ENCODE results near the gene ATP6V0C.

The ATP6V0C gene

DNA sequence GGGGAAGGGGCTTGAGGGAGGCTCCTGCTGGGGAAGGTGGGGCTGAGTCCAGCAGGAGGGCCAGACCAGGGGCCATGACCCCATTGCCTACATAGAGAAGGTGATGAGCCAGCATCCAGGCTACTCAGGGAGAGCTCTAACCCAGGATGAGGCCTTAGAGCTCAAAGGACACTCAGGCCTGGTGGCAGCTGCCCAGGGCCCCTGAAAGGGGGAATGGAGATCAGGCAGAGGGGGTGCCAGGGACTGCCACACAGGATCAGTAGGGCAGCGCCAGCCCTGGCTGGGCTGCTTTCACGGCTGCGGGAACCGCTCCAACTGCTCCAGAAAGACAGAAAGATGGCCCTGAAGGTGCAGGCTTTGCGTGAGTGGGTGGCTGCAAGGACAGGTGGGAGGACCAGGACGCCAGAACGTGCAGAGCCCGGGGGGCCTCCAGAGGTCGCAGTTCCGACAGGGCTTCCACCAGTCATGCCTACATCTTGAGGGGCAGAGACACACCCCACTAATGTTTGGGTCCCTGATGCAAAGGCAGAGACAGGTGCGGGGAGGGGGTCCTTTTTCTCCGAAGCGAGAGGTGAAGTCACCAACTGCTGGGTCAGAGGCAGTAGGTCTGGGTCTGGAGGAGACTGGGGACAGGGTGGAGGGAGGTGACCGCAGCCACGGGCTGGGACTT, 882 bp upstream of the ATP6V0C start:
- peak; percentile 40 for DNase-seq

DNA sequence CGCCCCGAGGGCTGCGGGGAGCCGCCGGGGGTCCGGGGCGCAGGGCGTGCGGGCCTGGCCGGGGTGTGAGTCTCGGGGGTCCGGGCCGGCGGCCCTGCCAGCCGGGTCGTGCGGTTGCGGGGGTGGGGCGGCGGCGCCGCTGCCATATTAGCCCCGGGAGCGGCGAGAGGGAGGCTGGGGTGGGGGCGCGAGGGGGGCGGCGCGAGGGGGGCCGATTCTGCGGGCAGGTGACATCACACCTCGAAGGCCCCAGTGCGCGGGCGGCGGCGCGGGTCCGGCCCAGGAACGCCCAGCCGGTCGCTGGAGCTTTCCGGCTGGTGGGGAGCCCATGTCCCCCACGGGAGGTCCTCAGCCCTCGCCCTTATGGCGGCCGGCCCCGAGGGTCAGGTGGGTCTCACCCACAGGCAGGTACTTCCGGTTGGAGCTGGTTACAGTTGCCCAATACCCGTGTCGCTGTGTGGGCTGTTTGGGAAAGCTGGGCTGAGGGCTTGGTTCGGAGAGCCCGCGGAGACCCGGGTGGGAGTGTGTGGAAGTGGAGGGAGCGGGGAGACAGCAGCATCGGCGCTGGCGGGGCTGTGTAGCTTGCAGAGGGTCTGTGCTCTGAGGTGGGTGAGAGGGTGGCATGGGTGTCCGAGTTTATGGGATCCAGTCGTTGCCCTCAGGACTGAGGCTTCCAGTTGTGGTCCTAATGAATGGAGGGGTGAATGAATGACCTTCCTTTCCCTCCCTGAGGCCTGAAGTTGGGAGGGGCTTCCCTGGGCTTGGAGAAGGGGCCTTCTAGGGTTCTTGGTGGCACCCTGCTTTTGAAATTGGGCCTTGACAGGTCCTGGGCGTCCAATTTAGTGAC, 804 bp downstream of the ATP6V0C start:
- DNase-seq: peak; percentile 60

DNA sequence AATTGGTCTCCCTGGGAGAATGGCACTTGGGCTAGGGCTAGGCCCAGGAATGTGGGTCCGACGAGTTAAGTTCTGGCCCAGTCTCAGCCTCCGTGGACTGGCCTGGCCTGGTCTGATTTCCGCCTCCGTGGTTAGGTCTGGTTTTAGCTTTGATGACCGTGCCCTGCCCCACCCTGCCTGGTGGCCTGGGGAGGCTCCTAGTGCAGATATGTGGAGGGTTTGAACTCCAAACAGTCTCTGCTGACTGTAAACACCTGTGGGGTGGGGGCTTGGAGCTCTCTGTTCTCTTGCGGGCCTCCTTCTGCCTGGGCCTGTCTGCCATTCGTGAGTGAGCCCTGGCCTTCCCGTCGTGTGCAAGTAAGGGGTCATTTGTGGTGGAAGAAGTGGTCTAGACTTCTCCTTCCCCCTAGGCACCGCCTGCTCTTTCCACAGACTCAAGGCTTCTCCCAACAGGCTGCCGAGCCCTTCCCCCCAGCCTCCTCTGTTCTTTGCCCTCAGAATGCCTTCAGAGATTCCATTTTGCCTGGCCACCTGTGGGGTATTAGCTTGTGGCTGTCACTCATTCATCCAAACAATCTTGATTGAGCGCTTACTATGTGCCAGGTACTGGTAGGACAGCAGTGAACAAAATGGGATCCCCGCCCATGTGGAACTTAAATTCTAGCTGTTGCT, 1.6 kb downstream of the ATP6V0C start:
- peak; percentile 51 for DNase-seq

DNA sequence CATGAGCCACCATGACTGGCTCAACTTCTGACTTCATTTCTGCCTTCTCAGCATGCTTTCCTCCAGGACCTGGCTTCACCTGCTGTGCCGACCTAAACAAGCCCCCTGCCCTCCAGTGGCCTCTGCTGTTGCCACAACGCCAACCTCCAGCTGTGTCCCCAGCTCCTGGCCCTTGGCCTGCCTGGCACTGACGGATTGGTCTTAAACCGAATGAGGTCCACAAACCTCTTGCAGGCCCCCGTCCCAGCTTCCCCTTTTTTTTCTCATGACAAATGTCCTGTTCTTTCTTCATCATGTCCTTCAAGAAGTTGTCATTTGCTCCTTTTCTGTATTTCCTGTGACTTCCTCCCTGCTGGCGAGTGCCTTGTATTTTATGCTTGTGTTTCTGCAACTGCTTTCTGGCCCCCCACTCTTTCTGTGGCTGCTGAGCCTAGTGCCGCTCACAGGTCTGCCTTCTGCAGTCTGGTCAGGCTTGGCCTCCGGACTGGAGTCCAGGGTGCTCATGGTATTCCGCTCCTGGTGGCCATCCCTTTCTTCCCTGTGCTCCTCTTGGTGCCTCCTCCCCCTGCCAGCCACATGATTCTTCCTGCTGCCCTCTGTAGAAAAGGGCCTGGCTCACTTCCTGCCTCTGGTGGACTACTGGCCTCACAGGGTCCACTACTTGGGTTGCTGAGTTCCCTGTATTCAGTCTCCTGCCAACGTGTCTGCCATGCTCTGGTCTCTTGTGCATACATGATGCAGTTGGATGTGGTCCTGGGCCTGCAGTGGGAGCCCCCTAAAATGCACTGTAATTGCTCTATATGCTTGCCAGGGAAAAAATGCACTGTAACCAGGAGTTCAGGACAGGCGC, 2.9 kb downstream of the ATP6V0C start:
- DNase-seq: peak; percentile 37

DNA sequence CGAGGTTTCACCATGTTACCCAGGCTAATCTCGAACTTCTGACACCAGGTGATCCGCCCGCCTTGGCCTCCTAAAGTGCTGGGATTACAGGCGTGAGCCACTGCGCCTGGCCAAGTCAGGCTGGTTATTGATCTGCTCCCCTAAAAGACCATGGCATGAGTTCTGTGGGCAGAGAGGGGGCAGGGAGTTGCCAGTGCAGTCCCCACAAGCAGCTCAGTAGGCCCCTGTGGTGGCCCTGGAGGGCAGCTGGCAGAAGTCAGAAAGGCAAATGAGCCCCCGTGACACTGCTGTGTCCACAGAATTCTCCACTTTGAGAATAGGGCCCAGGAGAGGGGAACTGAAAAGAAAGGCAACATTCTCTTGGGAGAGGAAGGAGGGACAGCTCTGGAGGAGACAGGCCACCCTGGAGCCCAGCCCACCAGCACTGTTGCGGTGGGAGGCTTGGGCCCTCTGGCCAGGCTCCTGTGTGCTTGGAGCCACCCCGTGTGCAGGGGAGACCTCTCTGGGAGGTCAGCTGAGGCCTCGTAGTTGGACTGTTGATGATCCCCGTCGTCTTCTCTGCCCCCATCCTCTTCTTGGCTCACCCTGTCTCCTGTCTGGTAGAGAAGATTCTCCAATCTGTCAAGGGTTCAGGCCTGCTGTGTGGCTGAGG, 4.3 kb downstream of the ATP6V0C start:
- no peak for DNase-seq

DNA sequence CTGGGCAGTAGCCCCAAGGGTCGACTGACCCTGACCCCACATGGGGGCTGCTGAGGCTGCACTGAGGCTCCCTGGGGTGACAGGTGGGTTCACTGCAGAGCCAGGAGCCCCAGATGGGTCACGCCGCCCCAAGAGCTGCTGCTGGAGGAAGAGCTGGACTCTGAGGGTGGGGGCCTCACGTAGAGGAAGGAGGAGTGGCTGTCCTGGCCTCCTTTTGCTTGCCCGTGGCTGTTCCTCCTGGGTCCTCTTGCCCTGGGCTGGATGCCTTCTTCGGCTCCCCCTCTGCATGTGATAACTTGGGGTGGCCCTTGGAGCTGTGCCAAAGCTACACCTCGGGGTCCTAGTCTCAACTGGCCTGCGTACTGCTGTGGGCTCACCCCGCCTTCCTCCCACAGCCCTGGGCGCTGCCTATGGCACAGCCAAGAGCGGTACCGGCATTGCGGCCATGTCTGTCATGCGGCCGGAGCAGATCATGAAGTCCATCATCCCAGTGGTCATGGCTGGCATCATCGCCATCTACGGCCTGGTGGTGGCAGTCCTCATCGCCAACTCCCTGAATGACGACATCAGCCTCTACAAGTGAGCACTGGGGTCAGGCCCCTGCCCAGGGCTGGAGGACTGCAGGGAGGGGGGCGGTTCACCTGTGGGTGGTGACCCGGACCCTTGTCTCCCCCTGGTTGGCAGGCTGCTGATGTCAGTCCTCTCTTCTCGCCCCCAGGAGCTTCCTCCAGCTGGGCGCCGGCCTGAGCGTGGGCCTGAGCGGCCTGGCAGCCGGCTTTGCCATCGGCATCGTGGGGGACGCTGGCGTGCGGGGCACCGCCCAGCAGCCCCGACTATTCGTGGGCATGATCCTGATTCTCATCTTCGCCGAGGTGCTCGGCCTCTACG, 5.3 kb downstream of the ATP6V0C start:
- DNase-seq: peak; percentile 54

DNA sequence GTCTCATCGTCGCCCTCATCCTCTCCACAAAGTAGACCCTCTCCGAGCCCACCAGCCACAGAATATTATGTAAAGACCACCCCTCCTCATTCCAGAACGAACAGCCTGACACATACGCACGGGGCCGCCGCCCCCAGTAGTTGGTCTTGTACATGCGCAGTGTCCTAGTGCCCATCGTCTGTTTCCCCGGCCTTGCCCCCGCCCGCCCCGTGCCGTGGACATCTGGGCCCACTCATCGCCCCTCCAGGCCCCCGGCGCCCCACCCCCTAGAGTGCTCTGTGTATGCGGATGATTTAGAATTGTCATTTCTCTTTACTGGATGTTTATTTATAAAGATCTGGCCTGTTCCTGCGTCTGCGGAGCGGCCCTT, 5.9 kb downstream of the ATP6V0C start:
- no peak for DNase-seq

DNA sequence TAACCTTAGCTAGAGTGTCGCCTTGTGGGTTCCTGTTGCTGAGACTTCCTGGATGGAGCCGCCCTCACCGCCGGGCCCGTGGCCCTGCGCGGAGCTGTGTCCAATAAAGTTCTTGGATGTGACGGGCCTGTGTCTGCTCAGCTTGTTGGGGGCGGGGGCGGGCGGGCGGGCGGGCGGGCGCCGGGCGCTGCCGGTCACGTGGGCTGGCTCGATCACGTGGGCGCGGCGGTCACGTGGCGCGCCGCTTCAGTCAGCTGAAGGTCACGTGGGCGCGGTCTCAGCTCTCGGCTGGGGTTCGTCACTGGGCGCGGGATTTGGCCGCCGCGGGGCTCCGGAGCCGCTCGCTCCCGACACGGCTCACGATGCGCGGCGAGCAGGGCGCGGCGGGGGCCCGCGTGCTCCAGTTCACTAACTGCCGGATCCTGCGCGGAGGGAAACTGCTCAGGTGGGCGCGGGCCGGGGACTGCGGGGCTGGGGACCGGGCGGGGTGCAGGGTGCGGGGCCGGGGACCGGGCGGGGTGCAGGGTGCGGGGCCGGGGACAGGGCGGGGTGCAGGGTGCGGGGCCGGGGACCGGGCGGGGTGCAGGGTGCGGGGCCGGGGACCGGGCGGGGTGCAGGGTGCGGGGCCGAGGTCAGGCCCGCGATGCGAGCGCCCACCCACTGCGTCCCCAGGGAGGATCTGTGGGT, 6.5 kb downstream of the ATP6V0C start, which contains the start of gene AMDHD2:
Gene AMDHD2, plus strand, starts transcription at position 275 of the 687 bp plus-strand sequence. Its CDS starts 88 bp downstream, at position 363.
- DNase-seq: peak; percentile 94

DNA sequence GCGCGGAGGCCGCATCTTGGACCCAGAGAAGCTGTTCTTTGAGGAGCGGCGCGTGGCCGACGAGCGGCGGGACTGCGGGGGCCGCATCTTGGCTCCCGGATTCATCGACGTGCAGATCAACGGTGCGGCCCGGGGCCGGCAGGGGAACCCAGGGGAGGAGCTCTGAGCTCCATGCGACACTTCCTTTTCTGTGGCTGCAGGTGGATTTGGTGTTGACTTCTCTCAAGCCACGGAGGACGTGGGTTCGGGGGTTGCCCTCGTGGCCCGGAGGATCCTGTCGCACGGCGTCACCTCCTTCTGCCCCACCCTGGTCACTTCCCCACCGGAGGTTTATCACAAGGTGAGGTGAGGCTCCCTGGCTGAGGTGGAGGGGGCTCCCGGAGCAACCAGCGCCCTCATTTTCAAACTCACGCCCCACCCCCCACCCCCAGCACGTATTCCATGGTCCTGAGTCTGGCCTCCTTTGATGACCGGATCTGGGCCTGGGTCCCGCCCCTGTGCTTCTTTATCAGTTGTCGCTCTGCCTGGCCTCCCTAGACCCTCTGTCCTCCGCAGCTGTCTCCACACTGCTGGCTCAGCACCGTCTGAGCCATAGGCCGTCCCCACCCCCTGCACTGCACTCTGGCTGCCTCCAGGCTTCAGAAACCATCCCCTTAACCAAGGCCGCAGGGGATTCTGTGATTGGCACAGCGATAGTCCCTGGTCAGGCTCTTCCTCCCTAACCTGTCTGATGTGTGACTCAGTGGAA, 7.2 kb downstream of the ATP6V0C start:
- DNase-seq: peak; percentile 46

DNA sequence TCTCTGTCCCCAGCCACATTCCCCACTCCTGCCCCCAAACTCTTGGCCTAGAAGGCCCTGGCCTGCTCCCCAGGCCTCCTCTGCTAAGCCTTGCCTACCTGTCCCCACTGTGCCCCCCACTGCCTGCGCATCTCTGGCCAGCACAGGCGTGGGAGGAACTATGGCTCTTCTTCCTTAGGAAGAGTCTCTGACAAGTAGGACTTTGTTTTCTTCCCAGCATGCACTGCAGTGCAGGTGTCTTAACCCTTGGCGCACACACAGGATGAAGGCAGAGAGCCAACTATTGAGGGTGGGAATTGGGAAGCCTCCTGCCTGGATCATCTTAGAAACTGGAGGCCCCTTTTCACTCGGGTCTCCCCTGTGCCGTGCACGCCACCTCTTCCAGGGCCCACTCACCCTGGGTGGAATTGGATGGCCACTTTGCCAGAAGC, 10.1 kb downstream of the ATP6V0C start:
- peak; percentile 18 for DNase-seq

DNA sequence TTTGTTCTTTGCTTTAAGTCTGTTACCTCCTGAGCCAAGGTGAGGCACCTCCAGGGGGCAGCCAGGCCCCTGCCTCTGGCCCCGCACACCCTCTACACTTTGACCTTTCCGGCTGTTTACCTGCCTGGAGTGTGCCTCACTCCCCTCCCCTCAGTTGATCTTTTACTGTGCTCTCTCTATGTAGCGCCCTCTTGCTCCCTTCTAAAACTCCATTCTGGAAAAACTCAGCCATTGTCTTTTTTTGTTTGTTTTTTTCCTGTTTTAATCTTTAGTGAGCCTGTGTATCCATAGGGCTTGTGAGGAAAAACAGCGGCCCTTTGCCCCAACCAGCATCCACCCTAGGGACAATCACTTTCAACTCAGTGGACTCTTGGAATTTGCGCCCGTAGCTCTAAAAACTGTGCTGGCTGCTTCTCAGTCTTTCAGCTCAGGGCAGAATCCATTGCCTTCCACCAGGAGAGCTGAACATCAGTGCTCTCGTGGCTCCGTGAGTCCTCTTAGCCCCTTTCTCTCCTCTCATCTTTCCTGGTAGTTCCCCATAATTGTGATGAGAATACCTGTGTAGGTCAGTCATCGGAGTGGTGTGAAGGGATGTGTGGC, 10.7 kb downstream of the ATP6V0C start:
- DNase-seq: no peak

DNA sequence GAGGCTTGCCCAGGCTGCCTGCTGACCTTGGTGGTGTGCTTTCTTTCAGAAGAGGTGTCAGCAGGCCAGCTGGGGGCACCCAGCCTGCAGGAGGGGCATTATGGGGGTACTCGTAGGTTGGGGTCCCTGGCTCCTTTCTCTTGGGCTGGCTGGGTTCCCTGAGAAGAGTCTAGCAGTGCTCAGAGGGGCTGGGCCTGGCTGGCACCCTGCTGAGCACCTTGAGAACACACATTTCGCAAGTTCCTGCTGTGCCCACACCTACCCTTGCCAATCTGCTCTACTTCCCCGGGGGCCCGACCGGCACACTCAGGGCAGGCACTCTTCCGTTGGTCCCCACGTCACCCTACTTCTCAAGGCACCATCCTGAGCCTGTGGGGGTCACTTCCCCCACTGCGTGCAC, 12.4 kb downstream of the ATP6V0C start:
- DNase-seq: peak; percentile 24

DNA sequence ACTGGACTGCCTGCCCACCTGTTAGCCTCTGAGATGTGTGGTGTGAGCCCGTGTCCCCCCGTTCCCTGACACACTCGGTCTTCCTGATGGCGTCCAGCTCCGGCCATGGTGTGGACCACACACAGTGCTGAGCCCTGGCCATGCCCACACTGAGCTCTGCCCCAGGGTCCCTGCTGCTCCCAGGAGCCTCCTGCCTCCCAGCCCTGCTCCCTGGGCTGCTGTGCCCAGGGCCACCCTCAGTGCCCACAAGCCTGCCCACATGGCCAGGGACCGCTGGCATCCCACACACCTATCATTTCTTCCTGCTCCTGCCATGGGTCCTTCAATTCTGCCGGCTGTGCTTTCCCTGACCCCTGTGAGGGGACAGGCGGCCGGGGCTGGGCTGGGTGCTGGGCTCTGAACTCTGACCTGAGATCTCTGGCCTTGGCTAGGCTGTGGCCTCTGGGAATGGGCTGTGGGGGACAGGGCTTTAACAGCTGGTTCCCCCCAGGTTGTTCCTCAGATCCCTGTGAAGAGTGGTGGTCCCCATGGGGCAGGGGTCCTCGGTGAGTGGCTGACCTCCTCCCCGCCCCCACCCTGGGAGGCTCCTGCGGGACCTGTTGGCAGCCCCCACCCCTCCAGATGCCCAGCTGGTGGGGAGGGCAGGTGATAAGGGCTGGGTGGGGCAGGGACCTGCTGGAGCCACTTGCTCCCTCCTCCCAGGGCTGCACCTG, 13.5 kb downstream of the ATP6V0C start:
- no peak for DNase-seq

DNA sequence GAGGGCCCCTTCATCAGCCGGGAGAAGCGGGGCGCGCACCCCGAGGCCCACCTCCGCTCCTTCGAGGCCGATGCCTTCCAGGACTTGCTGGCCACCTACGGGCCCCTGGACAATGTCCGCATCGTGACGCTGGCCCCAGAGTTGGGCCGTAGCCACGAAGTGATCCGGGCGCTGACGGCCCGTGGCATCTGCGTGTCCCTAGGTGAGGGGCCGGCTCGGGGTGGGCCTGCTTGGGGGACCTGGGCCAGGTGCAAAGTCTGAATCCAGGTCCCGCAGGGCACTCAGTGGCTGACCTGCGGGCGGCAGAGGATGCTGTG, 14.0 kb downstream of the ATP6V0C start:
- DNase-seq: no peak

DNA sequence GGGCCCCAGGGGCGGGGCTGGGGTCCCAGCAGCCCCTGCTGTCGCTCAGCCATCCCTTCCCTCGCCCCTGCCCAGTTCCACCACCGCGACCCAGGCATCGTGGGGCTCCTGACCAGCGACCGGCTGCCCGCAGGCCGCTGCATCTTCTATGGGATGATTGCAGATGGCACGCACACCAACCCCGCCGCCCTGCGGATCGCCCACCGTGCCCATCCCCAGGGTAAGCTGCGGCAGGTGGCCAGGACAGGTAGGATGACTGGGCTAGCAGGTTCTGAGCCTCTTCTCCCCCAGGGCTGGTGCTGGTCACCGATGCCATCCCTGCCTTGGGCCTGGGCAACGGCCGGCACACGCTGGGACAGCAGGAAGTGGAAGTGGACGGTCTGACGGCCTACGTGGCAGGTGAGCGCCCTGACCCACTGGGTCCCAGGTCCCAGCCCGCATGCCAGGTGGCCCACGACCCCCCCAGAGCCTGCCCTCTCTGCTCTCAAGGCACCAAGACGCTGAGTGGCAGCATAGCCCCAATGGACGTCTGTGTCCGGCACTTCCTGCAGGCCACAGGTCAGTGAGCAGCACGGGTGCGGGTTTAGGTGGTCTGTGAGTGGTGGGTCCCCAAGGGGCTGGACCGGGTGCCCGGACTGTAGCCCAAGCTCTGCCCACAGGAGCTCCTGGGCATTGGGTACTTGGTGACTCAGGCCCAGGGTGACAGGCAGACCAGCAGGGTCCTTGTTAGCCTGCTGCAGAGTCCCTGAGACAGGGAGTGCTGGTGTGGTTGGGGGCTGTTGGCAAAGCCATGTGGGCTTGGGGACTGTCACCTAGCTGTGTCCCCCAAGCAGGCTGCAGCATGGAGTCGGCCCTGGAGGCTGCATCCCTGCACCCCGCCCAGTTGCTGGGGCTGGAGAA, 14.7 kb downstream of the ATP6V0C start:
- no peak for DNase-seq

DNA sequence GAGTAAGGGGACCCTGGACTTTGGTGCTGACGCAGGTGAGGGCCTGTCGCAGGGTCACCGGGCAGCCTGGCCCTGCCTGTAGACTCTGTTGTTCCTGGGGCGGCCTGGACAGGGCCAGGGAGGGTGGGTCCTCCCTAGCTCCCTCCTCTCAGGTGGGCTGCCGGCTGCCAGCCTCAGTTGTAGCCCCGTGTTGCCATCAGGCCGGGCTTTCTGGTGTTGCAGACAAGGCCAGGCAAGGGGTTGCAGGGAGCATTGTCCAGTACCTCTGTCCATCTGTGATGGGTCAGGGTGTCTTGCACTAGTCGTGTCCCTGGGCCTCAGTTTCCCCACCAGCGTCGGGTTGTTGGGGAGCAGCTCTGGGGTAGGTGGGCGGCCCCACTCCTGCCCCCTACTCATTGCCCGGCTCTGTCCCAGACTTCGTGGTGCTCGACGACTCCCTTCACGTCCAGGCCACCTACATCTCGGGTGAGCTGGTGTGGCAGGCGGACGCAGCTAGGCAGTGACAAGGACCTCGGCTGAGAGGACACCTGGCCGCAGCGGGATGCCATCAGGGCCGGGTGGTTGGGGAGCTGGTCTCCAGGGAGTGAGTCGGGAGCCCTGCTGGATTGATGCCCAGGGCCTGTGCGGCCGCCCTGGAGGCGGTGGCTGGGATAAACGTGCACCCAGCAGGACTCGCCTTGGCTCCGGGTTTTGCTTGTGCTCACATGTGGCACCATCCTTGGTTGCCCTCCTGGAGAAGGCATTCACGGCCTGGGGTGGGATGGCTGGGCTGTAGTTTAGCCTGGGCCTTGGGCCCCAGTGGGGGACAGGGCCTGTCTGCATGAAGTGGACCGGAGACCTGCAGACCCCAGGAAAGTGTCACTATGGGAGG, 15.5 kb downstream of the ATP6V0C start:
- DNase-seq: peak; percentile 22

Data from femur (tissue), 1 donor.